Kidney epithelial cell (primary cell): ENCODE results near the gene VSTM1. TPM values are rescaled to one million over a fixed set of nuclear protein-coding genes. Genes with fewer than 3 reads are reported as not detected.

ENCODE experiments used
- DNase-seq: peaks from one replicate; pipeline ENCODE4 v3.0.0-alpha.2; 2010; ENCODE audit warnings: low read depth
- H3K27me3 ChIP-seq: 2 replicates; pipeline ENCODE4 v1.6.0; 2011; ENCODE audit warnings: low read length; ENCODE audit not compliant: control insufficient read depth, insufficient read depth
- H3K36me3 ChIP-seq: 2 replicates; pipeline ENCODE4 v1.5.1; 2011; ENCODE audit warnings: low read length; ENCODE audit not compliant: control insufficient read depth, insufficient read depth
- H3K4me3 ChIP-seq: 2 replicates; pipeline ENCODE4 v1.5.1; 2011; ENCODE audit warnings: low read depth, mild to moderate bottlenecking, control low read depth, low read length
- CTCF ChIP-seq: IDR thresholded peaks from 2 replicates; pipeline ENCODE4 v1.5.1; 2011; ENCODE audit warnings: mild to moderate bottlenecking, moderate library complexity, low read length, control low read depth, inconsistent platforms; ENCODE audit not compliant: insufficient read depth, poor library complexity, severe bottlenecking
- total RNA-seq: library from RNA; depleted of rRNA; stranded (reverse); fragments of >200 nt; gene quantifications from 2 replicates; pipeline ENCODE4 v1.2.3, GENCODE V29; 2015

VSTM1 gene
- total RNA-seq, 1 donor from 2014 or later = not detected

DNA sequence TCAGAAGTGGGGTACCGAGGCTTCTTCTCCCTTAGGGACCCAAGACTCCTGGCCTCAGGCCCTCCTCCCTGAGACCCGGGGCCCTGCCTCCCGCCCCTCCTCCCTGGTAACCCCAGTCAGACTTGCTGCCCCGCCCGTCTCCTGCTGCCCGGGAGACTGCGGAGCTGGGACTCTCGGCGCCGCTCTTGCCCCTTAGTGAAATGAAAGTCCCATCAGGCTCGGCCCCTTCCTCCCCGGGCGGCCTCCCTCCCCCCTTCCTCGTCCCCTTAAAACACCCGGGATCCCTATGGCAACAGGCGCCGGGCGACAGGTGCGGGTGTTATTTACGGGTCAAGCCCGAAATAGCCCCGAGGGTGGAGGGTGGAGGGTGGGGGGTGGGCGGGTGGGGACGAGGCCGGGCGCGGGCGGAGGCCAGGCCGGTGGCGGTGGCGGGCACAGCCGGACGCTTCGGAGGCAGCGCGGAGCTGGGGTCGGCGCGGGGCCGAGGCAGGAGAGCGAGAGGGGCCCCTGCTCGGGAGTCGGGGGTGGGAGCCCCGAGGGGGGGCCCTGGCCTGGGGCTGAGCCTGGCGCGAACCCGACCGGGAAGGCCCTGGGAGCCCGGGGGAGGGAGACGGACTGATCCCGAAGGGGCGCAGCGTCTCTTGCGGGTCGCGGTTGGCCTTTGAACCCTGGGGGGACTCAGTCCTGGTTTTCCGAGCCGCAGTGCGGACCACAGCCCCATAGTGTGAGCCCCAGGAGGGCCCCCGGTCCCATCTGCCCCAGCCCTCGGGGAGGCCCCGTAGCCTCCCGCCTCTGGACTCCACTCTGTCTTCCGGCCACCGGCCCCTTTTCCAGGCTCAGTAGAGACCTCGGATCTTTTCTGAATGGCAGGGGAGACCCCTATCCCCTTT is 72.2 kb downstream of the VSTM1 start, which contains the start of gene CACNG6:
CACNG6 (plus strand) TSS at position 414 of the 890 bp plus-strand sequence. CDS start 1,241 bp downstream, outside the sequence.
- TF ChIP-seq CTCF = no peak
- Histone ChIP-seq H3K36me3 (no peaks in the 10 kb centered on the region), H3K27me3 (peaks cover 33% of the 10 kb centered on the region), H3K4me3 (peak within 1 kb of the TSS; percentile 13)
- no peak for DNase-seq

Other genes starting within 250 kb of the VSTM1 start
- gene NLRP12, start 239.6 kb downstream of the VSTM1 start, total RNA-seq = not detected in 2 replicates
- gene MYADM, start 196.0 kb downstream of the VSTM1 start, total RNA-seq = 54.0 and 70.0 TPM in 2 replicates
- 0.13 TPM in 1 of 2 replicates, not detected in the other for gene PRKCG, start 181.7 kb downstream of the VSTM1 start, total RNA-seq
- gene CACNG7, start 154.6 kb downstream of the VSTM1 start, total RNA-seq = not detected in 2 replicates
- under 0.01 TPM in 1 of 2 replicates, not detected in the other for gene CACNG8, start 101.0 kb downstream of the VSTM1 start, total RNA-seq
- not detected in 2 replicates for gene CACNG6, start 72.3 kb downstream of the VSTM1 start, total RNA-seq
- gene TARM1, start 17.5 kb upstream of the VSTM1 start, total RNA-seq = not detected in 2 replicates
- gene OSCAR, start 36.9 kb upstream of the VSTM1 start, total RNA-seq = 22.9 and 24.4 TPM in 2 replicates
- 31.8 and 39.4 TPM in 2 replicates for gene NDUFA3, start 39.0 kb upstream of the VSTM1 start, total RNA-seq
- 28.2 and 31.0 TPM in 2 replicates for gene TFPT, start 51.8 kb upstream of the VSTM1 start, total RNA-seq
- gene PRPF31, start 51.9 kb upstream of the VSTM1 start, total RNA-seq = 56.8 and 68.3 TPM in 2 replicates
- gene CNOT3, start 73.9 kb upstream of the VSTM1 start, total RNA-seq = 17.2 and 20.7 TPM in 2 replicates
- 7.5 and 11.9 TPM in 2 replicates for gene LENG1, start 95.8 kb upstream of the VSTM1 start, total RNA-seq
- gene TMC4, start 109.3 kb upstream of the VSTM1 start, total RNA-seq = 22.0 and 33.9 TPM in 2 replicates
- gene MBOAT7, start 125.7 kb upstream of the VSTM1 start, total RNA-seq = 107 and 111 TPM in 2 replicates
- 108 and 146 TPM in 2 replicates for gene TSEN34, start 127.4 kb upstream of the VSTM1 start, total RNA-seq
- 2,500 and 2,976 TPM in 2 replicates for gene RPS9, start 137.0 kb upstream of the VSTM1 start, total RNA-seq
- 0.50 TPM in 1 of 2 replicates, not detected in the other for gene LILRB3, start 159.1 kb upstream of the VSTM1 start, total RNA-seq
- not detected in 2 replicates for gene LILRA6, start 178.9 kb upstream of the VSTM1 start, total RNA-seq
- 0.04 TPM in 1 of 2 replicates, not detected in the other for gene LILRB5, start 193.4 kb upstream of the VSTM1 start, total RNA-seq
- not detected in 2 replicates for gene LILRB2, start 217.2 kb upstream of the VSTM1 start, total RNA-seq
- gene LILRA5, start 249.3 kb upstream of the VSTM1 start, total RNA-seq = 1.9 TPM in 1 of 2 replicates, not detected in the other